GM19099 (cell line): ENCODE results near the gene S100A11.
A peak's percentile ranks its signal among the peaks of the same experiment; 100 is the strongest.

ENCODE experiments used
- POLR2A ChIP-seq: IDR thresholded peaks from 3 replicates; pipeline ENCODE4 v1.6.1; 2011; ENCODE audit warnings: low read depth; ENCODE audit not compliant: insufficient read length; ENCODE audit errors: extremely low read depth

The S100A11 gene

DNA sequence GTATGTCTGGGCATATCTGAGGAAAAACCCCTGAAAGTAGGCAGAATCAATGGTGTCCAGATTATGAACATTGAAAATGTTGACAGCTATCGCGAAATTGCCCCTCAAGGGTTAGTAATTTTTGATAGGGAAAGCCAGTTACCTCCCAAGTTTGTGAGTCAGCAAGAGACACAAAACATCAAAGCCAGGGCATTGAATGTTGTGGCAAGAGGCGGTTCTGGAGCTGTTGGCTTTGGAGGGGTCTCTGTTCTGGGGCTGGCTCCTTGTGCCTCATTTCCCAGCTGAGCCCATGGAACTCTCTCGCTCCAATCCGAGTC is 10.6 kb upstream of the S100A11 start:
- TF ChIP-seq POLR2A: no peak

DNA sequence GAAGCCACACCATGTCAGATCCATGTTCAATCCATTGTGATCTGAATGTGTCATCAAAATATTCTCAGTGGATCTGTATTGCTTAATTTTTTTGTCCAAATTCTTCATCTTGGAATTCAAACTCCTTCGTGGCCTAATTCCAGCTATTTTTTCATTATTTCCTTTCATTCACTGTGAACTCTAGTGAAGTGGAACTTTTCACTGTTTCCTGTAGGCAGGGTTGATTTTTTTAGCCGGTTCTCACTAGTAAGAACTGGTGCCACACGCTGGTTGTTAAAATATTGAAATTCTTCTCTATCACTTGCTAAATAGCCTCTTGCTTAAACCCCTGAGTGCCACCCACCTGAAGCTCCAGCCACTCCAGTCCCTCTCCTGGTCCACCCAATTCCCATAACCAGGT is 7.6 kb upstream of the S100A11 start:
- no peak for TF ChIP-seq POLR2A

DNA sequence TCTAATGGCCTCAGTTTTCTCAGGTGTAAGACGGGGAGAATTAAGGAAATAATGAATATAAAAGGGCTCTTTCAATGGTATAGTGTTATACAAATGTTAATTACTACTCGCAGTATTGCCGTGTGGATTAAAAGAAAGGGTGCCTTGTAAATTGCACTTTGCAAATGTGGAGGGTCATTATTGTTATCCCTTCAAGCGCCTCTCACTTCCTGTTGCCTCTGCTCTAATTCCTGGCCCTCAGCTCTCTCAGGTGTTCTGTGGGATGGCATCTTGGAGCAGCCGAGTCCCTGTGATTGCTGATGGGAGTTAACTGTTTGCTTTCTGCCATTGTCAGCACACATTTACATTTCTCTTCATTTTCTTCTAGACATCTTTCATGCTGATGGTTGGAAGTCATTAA is 7.1 kb upstream of the S100A11 start:
- TF ChIP-seq POLR2A: no peak

DNA sequence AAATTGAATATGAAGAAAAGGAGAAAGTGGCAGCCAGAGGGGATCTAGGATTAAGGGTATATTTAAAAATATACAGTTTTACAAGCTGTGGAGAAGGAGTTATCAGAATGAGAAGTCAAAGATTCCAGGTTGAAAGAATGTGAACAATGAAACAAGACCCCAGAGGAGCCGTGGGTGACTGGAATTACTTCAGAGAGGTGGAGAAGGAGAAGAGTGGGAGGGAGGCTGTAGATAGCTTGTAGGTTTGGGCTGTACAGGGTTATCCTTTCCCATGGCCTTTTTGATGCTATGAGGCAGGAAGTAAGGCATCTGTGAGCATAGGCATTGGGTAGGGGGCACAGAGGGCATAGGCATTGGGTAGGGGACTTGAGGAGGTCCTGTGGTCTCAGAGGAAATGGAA is 5.2 kb upstream of the S100A11 start:
- no peak for TF ChIP-seq POLR2A

DNA sequence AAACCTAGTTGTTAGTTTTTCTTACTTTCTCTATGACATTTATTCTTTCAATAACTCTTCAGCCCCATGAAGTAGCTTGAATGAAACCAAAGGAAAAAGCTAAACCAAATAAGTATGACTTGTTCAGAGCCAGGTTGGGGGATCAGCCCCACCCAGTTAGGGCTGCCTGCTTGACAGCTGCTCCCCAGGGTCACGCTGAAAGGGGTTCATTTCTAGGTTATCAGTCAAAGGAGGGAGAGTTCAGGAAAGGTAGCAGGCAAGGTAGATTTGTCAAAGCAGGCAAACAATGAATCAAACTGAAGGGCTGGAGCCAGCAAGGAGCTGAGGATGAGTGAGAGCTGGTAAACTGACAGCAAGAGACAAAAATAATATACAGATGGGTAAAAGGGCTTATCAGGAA is 3.1 kb upstream of the S100A11 start:
- no peak for TF ChIP-seq POLR2A

DNA sequence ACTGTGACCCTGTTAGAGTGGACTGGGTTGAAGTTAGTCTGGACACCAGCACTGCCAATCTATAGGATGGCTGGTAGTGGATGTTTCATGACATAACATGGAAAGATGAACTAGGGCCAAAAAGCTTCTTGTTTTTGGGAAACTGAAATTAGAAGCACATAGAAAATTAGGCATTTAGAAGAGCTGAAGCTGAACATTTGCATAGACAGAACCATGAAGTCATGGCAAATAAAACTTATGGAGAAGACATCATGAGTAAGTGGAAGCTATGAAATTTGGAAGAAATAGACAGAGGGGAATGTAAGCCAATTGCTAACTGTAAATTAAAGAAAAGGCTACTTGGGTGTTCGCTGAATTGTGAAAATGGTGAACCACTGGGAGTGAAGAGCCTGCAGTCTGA is 2.7 kb upstream of the S100A11 start:
- no peak for TF ChIP-seq POLR2A

DNA sequence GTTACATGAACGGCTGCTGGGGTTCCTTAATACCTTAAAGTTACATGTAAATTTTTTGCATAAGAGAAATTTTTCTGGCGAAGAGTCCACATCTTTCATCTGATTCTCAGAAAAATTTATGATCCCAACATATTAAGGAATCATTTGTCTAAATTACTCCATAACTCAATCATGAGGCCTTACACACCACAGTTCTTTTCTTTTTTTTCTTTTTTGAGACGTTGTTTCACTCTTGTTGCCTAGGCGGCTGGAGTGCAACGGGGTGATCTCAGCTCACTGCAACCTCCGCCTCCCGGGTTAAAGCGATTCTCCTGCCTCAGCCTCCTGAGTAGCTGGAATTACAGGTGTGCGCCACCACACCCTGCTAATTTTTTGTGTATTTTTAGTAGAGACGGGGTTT is 2.1 kb upstream of the S100A11 start:
- no peak for TF ChIP-seq POLR2A

DNA sequence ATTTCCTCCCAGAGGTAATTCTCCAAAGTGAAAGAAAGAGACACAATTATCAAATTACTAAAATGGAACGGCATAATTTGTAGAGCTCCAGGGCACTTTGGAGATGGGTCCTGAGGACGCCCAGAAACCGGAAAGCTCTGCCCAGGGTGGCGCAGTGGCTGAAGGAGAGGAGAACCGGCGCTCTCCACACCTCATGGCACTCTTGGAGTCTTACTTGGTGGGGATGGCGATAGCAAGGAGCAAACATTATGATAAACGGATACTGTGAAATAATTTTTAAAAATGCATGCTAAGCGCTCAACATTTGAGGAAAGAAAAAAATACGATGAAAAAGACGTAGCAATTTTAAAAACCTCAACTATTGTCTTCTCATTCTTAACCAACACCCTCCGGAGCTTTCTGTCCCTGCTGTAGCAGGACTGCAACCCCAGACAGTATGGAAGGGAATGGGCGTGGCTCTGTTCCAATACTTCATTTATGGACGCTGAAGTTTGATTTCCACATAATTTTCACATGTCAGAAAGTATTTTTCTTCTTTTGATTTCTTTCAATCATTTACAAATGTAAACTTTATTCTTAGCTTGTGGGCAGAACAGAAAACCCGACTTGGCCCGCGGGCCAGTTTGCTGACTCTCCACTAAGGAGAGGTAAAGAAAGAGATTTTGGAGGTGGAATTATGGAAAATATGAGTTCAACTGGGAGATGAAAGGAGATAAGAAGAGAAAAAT is 1.1 kb downstream of the S100A11 start:
- no peak for TF ChIP-seq POLR2A

DNA sequence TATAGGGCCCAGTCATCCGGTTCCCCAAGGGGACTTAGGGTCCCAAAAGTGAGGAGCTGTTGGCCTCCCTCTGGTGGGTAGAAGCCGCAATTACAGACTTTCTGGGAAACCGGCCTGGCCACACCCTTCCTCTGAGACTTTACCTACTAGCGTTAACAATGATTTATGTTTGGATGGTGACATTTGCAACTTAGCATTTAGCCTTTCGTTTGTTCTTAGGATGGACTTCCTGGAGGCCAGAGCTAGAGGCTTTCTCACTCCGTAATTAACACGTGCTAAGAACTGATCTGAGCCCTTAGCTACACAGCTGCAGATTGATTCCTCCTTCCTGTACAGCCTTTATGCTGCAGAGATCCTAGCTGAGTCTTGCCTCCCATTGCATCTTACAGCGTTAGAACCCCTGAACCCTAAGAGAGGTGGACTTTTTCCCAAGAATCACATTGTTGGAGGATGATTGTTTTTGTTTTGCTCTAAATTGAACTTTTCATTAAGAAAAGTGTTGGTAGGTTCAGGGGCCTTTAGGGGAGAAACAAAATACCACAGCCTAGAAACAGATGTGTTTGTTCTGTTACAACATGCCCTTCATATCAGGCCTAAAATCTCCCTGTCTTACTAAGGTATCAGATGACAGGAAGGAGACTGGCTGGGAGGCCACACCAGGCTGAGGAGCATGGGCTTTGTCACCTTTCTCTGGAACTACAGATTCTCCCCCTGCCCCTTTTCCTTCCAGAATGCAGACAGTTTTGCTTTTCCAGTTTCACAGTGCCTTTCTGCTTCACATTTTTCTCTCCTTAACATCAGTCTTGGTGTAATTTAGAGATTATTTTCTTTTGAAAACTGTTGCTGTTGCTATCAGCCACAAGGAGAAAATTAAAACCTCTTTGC is 1.9 kb downstream of the S100A11 start:
- peak; percentile 42 for TF ChIP-seq POLR2A

DNA sequence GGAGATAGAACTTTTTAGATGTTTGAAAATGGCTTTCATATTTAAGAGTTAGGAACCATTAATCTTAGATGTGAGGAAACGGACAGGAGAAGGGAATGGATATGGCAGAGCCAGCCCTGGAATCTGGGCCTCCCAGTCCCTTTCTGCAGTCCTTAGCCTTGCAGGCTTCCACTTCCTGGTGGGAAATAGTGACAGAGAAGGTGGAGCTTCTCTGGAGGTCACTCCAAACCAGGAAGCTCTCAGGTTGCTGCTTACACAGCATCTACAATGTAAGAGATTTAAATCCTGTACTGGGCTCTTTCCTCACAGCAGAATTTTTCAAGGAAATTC is 2.5 kb downstream of the S100A11 start:
- no peak for TF ChIP-seq POLR2A

DNA sequence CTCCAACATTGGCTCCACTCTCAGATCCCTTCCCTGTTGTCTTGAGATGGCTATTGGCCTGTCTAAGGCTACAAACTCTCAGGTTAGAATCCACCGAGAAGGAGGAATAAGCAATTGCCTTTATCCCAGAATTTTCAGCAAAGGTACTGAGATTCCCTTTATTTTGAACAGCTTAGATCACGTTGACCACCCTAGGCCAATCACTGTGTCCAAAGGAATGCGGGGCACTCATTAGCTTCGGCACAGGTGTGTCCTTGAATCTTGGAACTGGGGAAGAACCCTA is 6.9 kb downstream of the S100A11 start:
- no peak for TF ChIP-seq POLR2A

DNA sequence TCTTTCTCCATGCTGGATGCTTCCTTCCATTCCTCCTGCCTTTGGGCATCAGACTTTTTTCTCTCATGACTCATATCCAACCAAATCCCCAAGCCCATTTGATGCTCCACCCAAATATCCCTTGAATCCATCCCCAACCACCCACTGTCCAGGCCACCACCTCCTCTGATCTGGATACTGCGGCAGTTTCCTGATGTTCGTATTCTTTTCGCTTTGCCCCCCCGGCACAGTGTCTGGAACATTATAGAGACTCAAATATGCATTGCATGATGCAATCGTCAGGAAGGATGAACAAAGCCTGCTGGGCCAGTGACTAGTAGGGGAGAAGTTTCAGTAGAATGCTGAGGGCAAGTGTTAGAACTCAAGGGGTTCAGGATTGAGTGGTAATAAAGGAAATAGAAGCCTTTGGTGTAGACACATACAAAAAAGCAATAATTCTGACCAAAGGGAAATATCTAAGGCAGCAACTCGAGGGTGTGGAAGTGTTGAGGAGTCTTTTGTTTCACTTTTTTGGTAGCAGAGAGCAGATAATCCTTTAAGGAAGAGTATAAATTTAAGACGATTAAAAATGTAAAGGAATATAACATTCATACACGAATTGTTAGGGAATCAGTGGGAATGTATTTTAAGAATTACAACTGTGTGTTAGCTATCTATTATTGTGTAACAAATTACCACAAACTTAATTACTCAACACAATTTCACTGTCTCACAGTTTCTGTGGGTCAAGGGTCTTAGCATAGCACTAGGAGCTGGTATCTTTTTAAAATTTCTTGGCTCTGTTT is 7.5 kb downstream of the S100A11 start:
- no peak for TF ChIP-seq POLR2A

DNA sequence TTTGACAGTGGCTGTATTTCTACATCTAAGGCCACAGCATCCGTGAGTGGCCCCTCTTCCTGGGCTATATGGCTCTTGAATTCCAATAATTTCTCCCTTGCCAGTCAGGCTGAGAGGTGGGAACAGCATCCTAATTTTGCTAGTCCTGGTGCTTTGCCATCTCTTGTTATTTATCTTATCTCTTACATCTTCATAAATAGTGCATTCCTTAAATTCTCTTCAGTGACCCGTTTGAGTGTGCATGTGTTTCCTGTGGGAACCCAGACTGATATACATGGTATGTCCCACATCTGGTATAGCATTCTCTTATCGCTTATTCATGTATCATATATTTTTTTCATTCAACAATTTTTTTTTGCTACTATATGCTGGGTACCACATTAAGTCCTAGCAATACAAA is 9.9 kb downstream of the S100A11 start:
- TF ChIP-seq POLR2A: no peak

DNA sequence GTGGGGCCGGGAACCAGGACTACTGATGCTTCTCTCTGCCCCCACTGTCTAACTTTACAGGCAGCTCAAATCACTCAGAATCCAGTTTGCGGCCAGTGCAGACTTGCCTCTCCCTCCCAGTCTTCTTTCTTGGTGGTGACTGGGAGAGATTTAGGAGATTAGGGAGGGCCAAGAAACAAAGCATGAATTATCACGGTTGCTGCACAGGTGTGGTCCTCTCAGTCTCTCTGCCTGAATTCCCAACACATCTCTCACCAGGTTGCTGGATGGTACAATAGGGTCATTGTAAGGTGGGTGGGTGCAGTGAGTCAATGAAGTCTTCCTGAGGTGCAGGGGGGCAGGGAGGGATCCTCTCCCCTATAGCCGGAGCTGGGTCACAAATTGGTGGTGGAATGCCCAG is 12.6 kb downstream of the S100A11 start:
- no peak for TF ChIP-seq POLR2A

DNA sequence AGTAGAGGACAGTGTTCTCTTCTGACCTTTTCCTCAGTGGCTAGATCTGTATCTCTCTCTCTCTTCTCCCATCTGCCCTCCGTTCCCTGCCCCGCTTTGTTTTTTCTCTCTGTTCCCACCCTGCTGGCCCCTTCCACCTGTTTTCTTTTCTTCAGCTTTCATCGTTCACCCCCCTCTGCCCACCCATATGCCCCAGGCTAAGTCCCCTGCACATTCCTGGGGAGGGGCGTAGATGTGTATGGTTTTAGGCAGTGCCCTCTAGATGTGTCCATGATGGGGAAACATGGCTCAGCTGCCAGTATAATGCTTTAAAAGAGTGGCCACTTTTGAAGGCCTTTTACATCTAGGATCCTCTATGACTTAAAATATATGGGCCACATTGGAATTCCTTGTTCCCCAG is 13.6 kb downstream of the S100A11 start:
- TF ChIP-seq POLR2A: no peak

DNA sequence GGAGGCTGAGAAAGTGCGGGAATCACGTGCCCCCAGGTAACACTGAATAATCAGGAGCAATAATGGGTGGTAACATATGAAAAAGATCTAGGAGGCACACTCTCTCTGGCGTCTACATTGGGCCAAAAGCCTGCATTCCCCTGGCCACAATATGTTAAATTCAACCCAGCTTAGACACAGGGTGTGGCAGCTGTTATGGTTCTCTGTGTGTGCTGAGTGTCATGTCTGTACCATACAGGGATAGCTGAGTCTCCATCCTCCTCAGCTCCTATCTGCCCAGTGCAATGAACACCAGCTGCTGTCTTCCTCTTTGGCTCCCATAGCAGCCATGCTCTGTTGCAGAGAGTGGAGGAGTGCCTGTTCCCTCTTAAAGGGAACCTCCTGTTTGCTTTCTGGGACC is 14.3 kb downstream of the S100A11 start:
- TF ChIP-seq POLR2A: no peak

DNA sequence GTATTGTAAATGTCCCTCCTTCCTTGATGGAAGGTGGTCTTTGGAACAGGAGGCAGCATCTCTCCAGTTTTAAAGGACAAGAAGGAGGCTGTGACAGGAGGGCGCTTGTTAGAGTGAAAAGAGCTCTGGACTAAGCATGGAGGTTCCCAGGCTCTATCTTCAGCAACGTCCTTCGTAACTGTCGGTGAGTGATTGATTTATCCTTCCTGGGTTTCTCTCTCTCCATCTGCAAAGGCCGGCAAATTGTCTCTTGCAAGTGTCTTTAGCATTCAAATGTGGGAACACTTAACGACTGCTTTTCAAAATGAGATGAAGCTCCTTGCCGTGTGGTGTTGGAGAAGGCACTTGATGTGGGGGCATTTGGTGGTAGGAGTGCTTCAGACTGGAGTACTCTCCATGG is 15.2 kb downstream of the S100A11 start:
- TF ChIP-seq POLR2A: no peak

DNA sequence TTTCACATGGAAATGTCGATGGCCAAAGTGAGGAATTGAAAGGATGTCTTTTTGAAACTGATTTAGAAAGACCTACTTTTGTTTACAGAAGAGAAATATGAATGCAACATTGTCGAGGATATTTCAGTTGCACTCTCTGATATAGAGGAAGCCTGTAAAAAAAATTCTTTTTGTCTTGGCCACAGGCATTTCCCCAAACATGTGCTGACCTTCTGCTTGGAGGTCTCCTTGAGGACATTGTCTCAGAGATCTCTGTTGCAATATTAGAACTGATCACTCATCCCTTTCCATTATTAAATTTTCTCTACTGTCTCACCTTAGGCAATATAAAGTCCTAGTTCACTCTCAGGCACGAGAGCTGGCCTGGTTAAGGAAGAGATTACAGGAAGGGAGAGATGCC is 16.0 kb downstream of the S100A11 start:
- TF ChIP-seq POLR2A: no peak
